HEK293 (cell line): ENCODE data around the gene TBL1X.

Source experiments
- CTCF ChIA-PET: fragments of 350-600 bp; formaldehyde crosslinking; extraction: SDS; loops from one replicate; lab custom pipeline; 2021; ENCODE audit warnings: antibody characterized with exemption; lab: Yijun Ruan, JAX
- POLR2A ChIA-PET: fragments of 300-600 bp; formaldehyde crosslinking; extraction: SDS; loops from one replicate; lab custom pipeline; 2020; ENCODE audit warnings: antibody characterized with exemption, inconsistent platforms; lab: Yijun Ruan, JAX
- H3K27ac ChIP-seq: fragments of 200-500 bp; sonication (Bioruptor generic); 2 replicates; pipeline ENCODE4 v1.5.1; 2014; ENCODE audit warnings: low read depth, low read length, control low read depth, inconsistent platforms; ENCODE audit errors: extremely low read depth
- H3K36me3 ChIP-seq, 2 experiments: fragments of 200-500 bp in 1 of 2; sonication (Bioruptor generic) in 1 of 2; 1 replicate in 1 of 2; 2 replicates in 1 of 2; pipeline ENCODE4 v1.5.1; 2014 to 2017; ENCODE audit warnings: inconsistent platforms in 2 of 2, low read length in 2 of 2; ENCODE audit not compliant: control insufficient read depth in 2 of 2, insufficient read depth in 1 of 2
- H3K4me1 ChIP-seq: fragments of 200-500 bp; sonication (Bioruptor generic); 2 replicates; pipeline ENCODE4 v1.5.1; 2014; ENCODE audit warnings: mild to moderate bottlenecking, low read length, inconsistent platforms; ENCODE audit not compliant: control insufficient read depth, insufficient read depth
- H3K4me3 ChIP-seq: 2 replicates; pipeline ENCODE4 v1.5.1; 2011; ENCODE audit warnings: low read depth, mild to moderate bottlenecking, control low read depth, low read length, moderate library complexity
- H3K9me3 ChIP-seq: fragments of 200-500 bp; sonication (Bioruptor generic); 2 replicates; pipeline ENCODE4 v1.5.1; 2014; ENCODE audit warnings: low read depth, low read length, inconsistent platforms; ENCODE audit not compliant: control insufficient read depth, insufficient read depth
- GLI2 ChIP-seq: fragments of 450-650 bp; formaldehyde crosslinking; IDR thresholded peaks from 2 replicates; pipeline ENCODE4; 2017; ENCODE audit warnings: missing biosample characterization, missing genetic modification characterization, low read depth, borderline replicate concordance
- PRDM10 ChIP-seq: fragments of 450-650 bp; formaldehyde crosslinking; IDR thresholded peaks from 2 replicates; pipeline ENCODE4 v1.5.1; 2016; ENCODE audit warnings: missing biosample characterization, missing genetic modification characterization
- ZBTB11 ChIP-seq: fragments of 450-650 bp; formaldehyde crosslinking; conservative IDR thresholded peaks from 2 replicates; pipeline ENCODE4 v1.5.1; 2016; ENCODE audit warnings: low read depth, missing biosample characterization, missing genetic modification characterization
- ZBTB44 ChIP-seq: fragments of 450-650 bp; IDR thresholded peaks from 2 replicates; pipeline ENCODE4 v1.5.1; 2018; ENCODE audit warnings: missing biosample characterization, mild to moderate bottlenecking, missing genetic modification characterization
- ZNF133 ChIP-seq: fragments of 450-650 bp; formaldehyde crosslinking; IDR thresholded peaks from 2 replicates; pipeline ENCODE4 v1.5.1; 2016; ENCODE audit warnings: missing biosample characterization, missing genetic modification characterization
- ZNF140 ChIP-seq: fragments of 450-650 bp; formaldehyde crosslinking; IDR thresholded peaks from 2 replicates; pipeline ENCODE4 v1.5.1; 2016; ENCODE audit warnings: missing biosample characterization, missing genetic modification characterization
- ZNF18 ChIP-seq: fragments of 450-650 bp; formaldehyde crosslinking; IDR thresholded peaks from 2 replicates; pipeline ENCODE4 v1.5.1; 2016; ENCODE audit warnings: missing biosample characterization, missing genetic modification characterization
- ZNF214 ChIP-seq: fragments of 450-650 bp; formaldehyde crosslinking; IDR thresholded peaks from 2 replicates; pipeline ENCODE4 v1.5.1; 2017; ENCODE audit warnings: missing biosample characterization, mild to moderate bottlenecking, missing genetic modification characterization, borderline replicate concordance
- ZNF362 ChIP-seq: fragments of 450-650 bp; formaldehyde crosslinking; IDR thresholded peaks from 2 replicates; pipeline ENCODE4 v1.5.1; 2016; ENCODE audit warnings: missing biosample characterization, missing genetic modification characterization
- ZNF560 ChIP-seq: fragments of 450-650 bp; formaldehyde crosslinking; IDR thresholded peaks from 2 replicates; pipeline ENCODE4 v1.5.1; 2017; ENCODE audit warnings: missing biosample characterization, missing genetic modification characterization, borderline replicate concordance
- ZNF596 ChIP-seq: fragments of 450-650 bp; IDR thresholded peaks from 2 replicates; pipeline ENCODE4 v1.5.0; 2018; ENCODE audit warnings: missing biosample characterization, mild to moderate bottlenecking, missing genetic modification characterization, moderate library complexity
- ZNF610 ChIP-seq: fragments of 450-650 bp; formaldehyde crosslinking; IDR thresholded peaks from 2 replicates; pipeline ENCODE4 v1.5.1; 2016; ENCODE audit warnings: missing biosample characterization, missing genetic modification characterization, borderline replicate concordance
- ZNF654 ChIP-seq: fragments of 450-650 bp; formaldehyde crosslinking; IDR thresholded peaks from 2 replicates; pipeline ENCODE4 v1.5.1; 2016; ENCODE audit warnings: low read depth, missing biosample characterization, missing genetic modification characterization
- ZNF704 ChIP-seq: fragments of 450-650 bp; formaldehyde crosslinking; IDR thresholded peaks from 2 replicates; pipeline ENCODE4 v1.5.1; 2016; ENCODE audit warnings: missing biosample characterization, missing genetic modification characterization
- ZSCAN18 ChIP-seq: fragments of 450-650 bp; formaldehyde crosslinking; IDR thresholded peaks from 2 replicates; pipeline ENCODE4 v1.5.1; 2016; ENCODE audit warnings: missing biosample characterization, missing genetic modification characterization

The TBL1X gene

GRCh38 chrX:9525511-9526248, 60.8 kb downstream of the TBL1X start:
- Histone ChIP-seq H3K4me1 (no peaks in the 10 kb centered on the region), H3K4me3 (no peak overlapping the region), H3K27ac (no peak overlapping the region), H3K36me3 (no peaks in the 10 kb centered on the region), H3K9me3 (no peaks in the 10 kb centered on the region)
- TF ChIP-seq ZBTB44 (no peak), ZNF596 (tag by site-specific recombination) (0 out of 2 replicates have a peak, but pooled peaks have one; percentile 43)
- ChIA-PET CTCF (no interaction called here), POLR2A (no interaction called here)

GRCh38 chrX:9526965-9527364, 62.1 kb downstream of the TBL1X start:
- ChIA-PET CTCF (no interaction called here), POLR2A (no interaction called here)
- H3K4me3 ChIP-seq, result no peak overlapping the region
- H3K27ac ChIP-seq, result no peak overlapping the region
- no peak for TF ChIP-seq ZNF18 (tag by site-specific recombination)
- TF ChIP-seq ZSCAN18, result no peak
- no peaks in the 10 kb centered on the region for H3K9me3 ChIP-seq
- no peaks in the 10 kb centered on the region for H3K36me3 ChIP-seq
- no peaks in the 10 kb centered on the region for H3K4me1 ChIP-seq

GRCh38 chrX:9528498-9528897, 63.6 kb downstream of the TBL1X start:
- H3K36me3 ChIP-seq, result no peaks in the 10 kb centered on the region
- H3K4me1 ChIP-seq, result no peaks in the 10 kb centered on the region
- POLR2A ChIA-PET, result no interaction called here
- H3K9me3 ChIP-seq, result no peaks in the 10 kb centered on the region
- no peak overlapping the region for H3K4me3 ChIP-seq
- CTCF ChIA-PET, result no interaction called here
- H3K27ac ChIP-seq, result no peak overlapping the region
- no peak for TF ChIP-seq GLI2 (tag by site-specific recombination)
- no peak for TF ChIP-seq ZBTB11 (tag by site-specific recombination)
- TF ChIP-seq PRDM10, result no peak
- no peak for TF ChIP-seq ZNF654 (tag by site-specific recombination)
- no peak for TF ChIP-seq ZNF610 (tag by site-specific recombination)
- no peak for TF ChIP-seq ZNF362 (tag by site-specific recombination)
- TF ChIP-seq ZNF133 (tag by site-specific recombination), result no peak
- TF ChIP-seq ZNF214, result no peak
- no peak for TF ChIP-seq ZNF140 (tag by site-specific recombination)
- no peak for TF ChIP-seq ZNF704
- TF ChIP-seq ZNF560 (tag by site-specific recombination), result no peak
